H1 (cell line): ENCODE results near the gene ADGRL3. TPM values are rescaled to one million over a fixed set of nuclear protein-coding genes. Genes with fewer than 3 reads are reported as not detected.

Experiments
- CTCF ChIA-PET: fragments of 300-600 bp; sonication (Branson Sonifier 250); formaldehyde crosslinking; loops from one replicate; lab custom pipeline; 2021; ENCODE audit not compliant: partially characterized antibody; lab: Charles Lee
- POLR2A ChIA-PET: fragments of 300-600 bp; sonication (Branson Sonifier 250); formaldehyde crosslinking; loops from one replicate; lab custom pipeline; 2021; ENCODE audit warnings: inconsistent platforms; ENCODE audit not compliant: partially characterized antibody; lab: Charles Lee
- DNase-seq, 2 experiments: peaks; one replicate each; pipeline versions ENCODE4 v3.0.0 to v3.0.0-alpha.2; 2010 to 2022; ENCODE audit warnings: low spot score in 2 of 2, low read depth in 1 of 2, mixed read lengths in 1 of 2
- FAIRE-seq: peaks from 2 replicates; lab custom pipeline; 2011; peaks lifted over from hg19 to GRCh38; lab: Jason Lieb, UNC
- H2AFZ ChIP-seq: 2 replicates; pipeline ENCODE4 v1.8.1; 2012; ENCODE audit warnings: low read length, inconsistent platforms
- H2AK5ac ChIP-seq: 2 replicates; pipeline ENCODE4 v1.6.1; 2013; ENCODE audit warnings: low read depth, low read length
- H2BK120ac ChIP-seq: replicated peaks from 2 replicates; pipeline ENCODE3; 2013; ENCODE audit warnings: low read depth, low read length, inconsistent platforms
- H2BK12ac ChIP-seq: 2 replicates; pipeline ENCODE4 v1.6.1; 2013; ENCODE audit warnings: low read depth, low read length
- H2BK15ac ChIP-seq: 2 replicates; pipeline ENCODE4 v1.6.1; 2013; ENCODE audit warnings: low read length
- H2BK20ac ChIP-seq: 2 replicates; pipeline ENCODE4 v1.6.1; 2013; ENCODE audit warnings: low read length
- H2BK5ac ChIP-seq: 2 replicates; pipeline ENCODE4 v1.6.1; 2013; ENCODE audit warnings: low read depth, low read length
- H3K14ac ChIP-seq: 2 replicates; pipeline ENCODE4 v1.6.1; 2013; ENCODE audit warnings: inconsistent platforms; ENCODE audit not compliant: insufficient read length
- H3K18ac ChIP-seq: 2 replicates; pipeline ENCODE4 v1.6.1; 2013; ENCODE audit warnings: low read length; ENCODE audit errors: extremely low read depth
- H3K23ac ChIP-seq: 2 replicates; pipeline ENCODE4 v1.6.1; 2013; ENCODE audit warnings: inconsistent platforms; ENCODE audit not compliant: insufficient read length
- H3K23me2 ChIP-seq: 2 replicates; pipeline ENCODE4 v1.6.1; 2013; ENCODE audit warnings: low read depth, low read length
- H3K27ac ChIP-seq: 2 replicates; pipeline ENCODE4 v1.6.1; 2011; ENCODE audit warnings: low read depth, low read length, inconsistent platforms
- H3K27me3 ChIP-seq, 4 experiments: replicated peaks in 1 of 4; 1 replicate in 1 of 4; 2 replicates in 3 of 4; pipeline versions ENCODE4 v1.6.1 to v1.8.1; 2011 to 2013; ENCODE audit warnings: low read length in 3 of 4, mild to moderate bottlenecking in 3 of 4, inconsistent platforms in 2 of 4, mixed read lengths in 2 of 4, moderate library complexity in 1 of 4; ENCODE audit not compliant: control insufficient read depth in 3 of 4, insufficient read depth in 3 of 4; ENCODE audit errors: extremely low read depth in 1 of 4
- H3K36me3 ChIP-seq, 4 experiments: 2 replicates each; pipeline versions ENCODE4 v1.6.1 to v1.8.1; 2011 to 2013; ENCODE audit warnings: mild to moderate bottlenecking in 4 of 4, low read length in 3 of 4, moderate library complexity in 2 of 4, control low read depth in 1 of 4, inconsistent platforms in 1 of 4; ENCODE audit not compliant: insufficient read depth in 4 of 4, control insufficient read depth in 2 of 4
- H3K4ac ChIP-seq: replicated peaks from 2 replicates; pipeline ENCODE3; 2013; ENCODE audit warnings: low read length, low read depth, mixed read lengths, inconsistent platforms; ENCODE audit not compliant: insufficient read length
- H3K4me1 ChIP-seq, 4 experiments: replicated peaks in 1 of 4; 1 replicate in 1 of 4; 2 replicates in 3 of 4; pipeline versions ENCODE4 v1.6.1 to v1.8.1; 2011 to 2013; ENCODE audit warnings: low read length in 3 of 4, inconsistent platforms in 2 of 4, mixed read lengths in 1 of 4; ENCODE audit not compliant: insufficient read depth in 4 of 4, control insufficient read depth in 3 of 4
- H3K4me2 ChIP-seq, 2 experiments: 2 replicates each; pipeline versions ENCODE4 v1.6.1 to v1.8.1; 2011 to 2013; ENCODE audit warnings: low read depth in 2 of 2, low read length in 2 of 2, control low read depth in 1 of 2, inconsistent platforms in 1 of 2, mild to moderate bottlenecking in 1 of 2; ENCODE audit not compliant: insufficient read depth in 1 of 2
- H3K4me3 ChIP-seq, 4 experiments: fragments of 200-600, 300-600 bp in 1 of 4; sonication (generic), shearing (Covaris generic), sonication (Bioruptor Twin) in 1 of 4; 2 replicates each; pipeline versions ENCODE4 v1.5.1 to v1.8.1; 2011 to 2016; ENCODE audit warnings: low read length in 4 of 4, low read depth in 3 of 4, control low read depth in 2 of 4, inconsistent platforms in 2 of 4, mild to moderate bottlenecking in 2 of 4, mixed read lengths in 1 of 4, moderate library complexity in 1 of 4; ENCODE audit not compliant: insufficient read depth in 2 of 4; ENCODE audit errors: extremely low read depth in 1 of 4
- H3K56ac ChIP-seq: replicated peaks from 2 replicates; pipeline ENCODE3; 2013; ENCODE audit warnings: low read depth, mild to moderate bottlenecking, mixed read lengths, low read length, inconsistent platforms; ENCODE audit not compliant: insufficient read length
- H3K79me1 ChIP-seq: 2 replicates; pipeline ENCODE4 v1.6.1; 2013; ENCODE audit warnings: low read depth, low read length, control low read depth
- H3K79me2 ChIP-seq, 2 experiments: 2 replicates each; pipeline versions ENCODE4 v1.6.1 to v1.8.1; 2012 to 2013; ENCODE audit warnings: low read length in 2 of 2, mild to moderate bottlenecking in 2 of 2, inconsistent platforms in 1 of 2; ENCODE audit not compliant: insufficient read depth in 2 of 2, control insufficient read depth in 1 of 2
- H3K9ac ChIP-seq, 4 experiments: replicated peaks in 1 of 4; 1 replicate in 1 of 4; 2 replicates in 3 of 4; pipeline versions ENCODE4 v1.6.1 to v1.8.1; 2011 to 2013; ENCODE audit warnings: low read depth in 3 of 4, low read length in 3 of 4, control low read depth in 2 of 4, mild to moderate bottlenecking in 2 of 4, moderate library complexity in 2 of 4, inconsistent platforms in 1 of 4; ENCODE audit errors: extremely low read depth in 1 of 4
- H3K9me3 ChIP-seq, 2 experiments: 2 replicates each; pipeline versions ENCODE4 v1.6.1 to v1.8.1; 2012 to 2013; ENCODE audit warnings: mild to moderate bottlenecking in 2 of 2, moderate library complexity in 2 of 2, control low read depth in 1 of 2, inconsistent platforms in 1 of 2, low read depth in 1 of 2, low read length in 1 of 2, mixed read lengths in 1 of 2; ENCODE audit not compliant: insufficient read depth in 2 of 2
- H4K20me1 ChIP-seq, 2 experiments: replicated peaks in 1 of 2; 2 replicates each; pipeline versions ENCODE3 to v1.8.1; 2011 to 2013; ENCODE audit warnings: inconsistent platforms in 2 of 2, low read length in 2 of 2, mild to moderate bottlenecking in 1 of 2; ENCODE audit not compliant: insufficient read depth in 2 of 2, control insufficient read depth in 1 of 2
- H4K5ac ChIP-seq: 2 replicates; pipeline ENCODE4 v1.6.1; 2013; ENCODE audit warnings: low read length, low read depth, mixed read lengths, inconsistent platforms; ENCODE audit not compliant: insufficient read length
- H4K8ac ChIP-seq: 2 replicates; pipeline ENCODE4 v1.8.0; 2013; ENCODE audit warnings: mild to moderate bottlenecking, moderate library complexity, low read length, inconsistent platforms; ENCODE audit not compliant: insufficient read depth; ENCODE audit errors: extremely low read depth
- H4K91ac ChIP-seq: replicated peaks from 2 replicates; pipeline ENCODE3; 2013; ENCODE audit warnings: low read length, mixed read lengths, inconsistent platforms; ENCODE audit not compliant: insufficient read length
- ATF2 ChIP-seq: IDR thresholded peaks from 2 replicates; pipeline ENCODE4 v1.6.1; 2012; ENCODE audit warnings: low read length, inconsistent platforms
- BRCA1 ChIP-seq: IDR thresholded peaks from 2 replicates; pipeline ENCODE4 v1.6.1; 2012; ENCODE audit warnings: low read depth, low read length, improper control_type of control experiment
- CBX8 ChIP-seq: fragments of 300-800, 300-1000 bp; sonication (generic); IDR thresholded peaks from 2 replicates; pipeline ENCODE4 v1.7.1; 2016; ENCODE audit warnings: low read depth, low read length, borderline replicate concordance
- CHD2 ChIP-seq: IDR thresholded peaks from 2 replicates; pipeline ENCODE4 v1.6.1; 2012; ENCODE audit warnings: low read length, improper control_type of control experiment
- GABPA ChIP-seq: IDR thresholded peaks from 2 replicates; pipeline ENCODE4 v1.6.1; 2011; ENCODE audit warnings: mild to moderate bottlenecking, low read length, moderate library complexity, borderline replicate concordance; ENCODE audit not compliant: insufficient read depth
- MAFK ChIP-seq: IDR thresholded peaks from 2 replicates; pipeline ENCODE4 v1.6.1; 2012; ENCODE audit warnings: low read depth, mild to moderate bottlenecking, improper control_type of control experiment, low read length
- NANOG ChIP-seq: IDR thresholded peaks from 2 replicates; pipeline ENCODE4 v1.6.1; 2011; ENCODE audit warnings: low read length, low read depth, mild to moderate bottlenecking, inconsistent platforms; ENCODE audit not compliant: insufficient read depth, poor library complexity, severe bottlenecking
- SIX5 ChIP-seq: IDR thresholded peaks from 2 replicates; pipeline ENCODE4 v1.6.1; 2011; ENCODE audit warnings: mild to moderate bottlenecking, low read depth, low read length
- SP4 ChIP-seq: IDR thresholded peaks from 2 replicates; pipeline ENCODE4 v1.6.1; 2012; ENCODE audit warnings: low read length, inconsistent platforms
- TBP ChIP-seq: IDR thresholded peaks from 2 replicates; pipeline ENCODE4 v1.6.1; 2011; ENCODE audit warnings: low read depth, low read length, improper control_type of control experiment
- TEAD4 ChIP-seq: IDR thresholded peaks from 2 replicates; pipeline ENCODE4 v1.6.1; 2012; ENCODE audit warnings: low read depth, low read length, inconsistent platforms, mixed read lengths
- YY1 ChIP-seq: IDR thresholded peaks from 2 replicates; pipeline ENCODE4 v1.6.1; 2011; ENCODE audit warnings: low read depth, mild to moderate bottlenecking, low read length
- WGBS, 2 experiments: shearing (Covaris generic) in 1 of 2; methylation state at CpG; one replicate each; pipeline versions ENCODE4 v1.1.6 to v1.1.7; 2013 to 2015; ENCODE audit warnings: low lambda C conversion rate in 2 of 2, mixed read lengths in 2 of 2, inconsistent platforms in 1 of 2, low coverage in 1 of 2, missing lambda C conversion rate in 1 of 2; ENCODE audit not compliant: insufficient replicate concordance in 2 of 2, insufficient coverage in 1 of 2, insufficient read length in 1 of 2; ENCODE audit errors: extremely low coverage in 1 of 2, missing lambda C conversion rate in 1 of 2; 5-methylcytosine and 5-hydroxymethylcytosine counted together
- polyA plus RNA-seq, 7 experiments: library from polyadenylated mRNA; depleted of rRNA in 3 of 7; stranded (reverse) in 5 of 7; unstranded in 2 of 7; fragments of >200 nt in 5 of 7; fragments of 200-250 nt in 2 of 7; gene quantifications; 1 replicate in 5 of 7; 2 replicates in 1 of 7; 4 replicates in 1 of 7; pipeline versions ENCODE4 v1.2.1 to v1.2.3, GENCODE V29; 2011 to 2013; ENCODE audit warnings: missing spikeins in 2 of 7, mixed read lengths in 2 of 7
- total RNA-seq: library from RNA; stranded (reverse); fragmentation: NEBNext Ultra II Directional; extraction: Animal tissue kit (Norgen Biotek cat#: 25700); gene quantifications from 2 replicates; pipeline ENCODE4 v1.2.1, GENCODE V29; 2021

The ADGRL3 gene
- total and polyA plus RNA-seq, 2 of the 8 experiments (the other 6 are each of a cell fraction or from before 2014, with no cell fraction given): 6.6 to 13.0 TPM

DNA sequence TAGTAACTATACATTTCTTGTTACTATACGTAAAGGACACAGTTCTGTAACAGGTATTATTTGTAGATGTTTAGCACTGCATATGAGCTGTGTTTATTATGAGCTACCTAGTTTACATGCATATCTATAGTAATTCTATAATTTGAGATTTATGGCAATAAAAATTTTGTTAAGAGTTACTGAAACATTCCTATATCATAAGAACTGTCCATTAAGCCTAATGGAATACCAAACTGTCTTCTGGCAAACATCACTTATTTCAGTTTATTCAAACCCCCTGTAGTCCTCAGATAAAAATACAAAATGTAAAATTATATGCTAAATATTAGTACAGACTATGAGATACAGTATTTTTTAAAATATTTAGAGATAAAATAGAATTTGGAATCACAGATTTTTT, 205.2 kb downstream of the ADGRL3 start:
- Histone ChIP-seq H2BK120ac (no peak overlapping the region), H3K4ac (no peak overlapping the region), H3K9me3 (no peaks in the 10 kb centered on the region), H3K36me3 (no peaks in the 10 kb centered on the region), H3K79me1 (no peaks in the 10 kb centered on the region), H3K27ac (no peak overlapping the region), H4K5ac (no peak overlapping the region), H3K23me2 (no peaks in the 10 kb centered on the region), H3K79me2 (no peaks in the 10 kb centered on the region), H2BK15ac (no peak overlapping the region), H4K91ac (no peak overlapping the region), H3K4me3 (no peak overlapping the region), H3K23ac (no peak overlapping the region), H3K9ac (no peak overlapping the region), H4K20me1 (no peaks in the 10 kb centered on the region), H2BK20ac (no peak overlapping the region), H3K18ac (no peak overlapping the region), H2AK5ac (no peak overlapping the region), H3K56ac (no peak overlapping the region), H2BK12ac (no peak overlapping the region), H3K14ac (no peak overlapping the region), H2AFZ (no peak overlapping the region), H3K27me3 (no peaks in the 10 kb centered on the region), H4K8ac (no peak overlapping the region), H3K4me2 (no peak overlapping the region), H2BK5ac (no peak overlapping the region), H3K4me1 (peaks cover 0 to 7% (median 0%) of the 10 kb centered on the region in 4 experiments; a peak in 1 of 7 replicates)
- FAIRE-seq (no peak), DNase-seq (no peak)
- CTCF ChIA-PET: no interaction called here
- POLR2A ChIA-PET: no interaction called here
- WGBS, 2 experiments: 100% methylated on average over 1 of the region's 1 CpG; no CpG with 5 or more reads in 1 of the 2 experiments
- TF ChIP-seq SP4 (no peak), SIX5 (no peak), TEAD4 (no peak), BRCA1 (no peak), ATF2 (no peak), YY1 (no peak), MAFK (no peak), CBX8 (no peak), GABPA (no peak), NANOG (no peak), TBP (no peak), CHD2 (no peak)
